Vagina (tissue), 2 donors: ENCODE measurements around the gene TJP3.

ENCODE experiments used
- CTCF ChIP-seq, 3 experiments: fragments of 450-650 bp in 2 of 3; fragments of 200-600 bp in 1 of 3; sonication (generic) in 1 of 3; IDR thresholded peaks; one replicate each; pipeline ENCODE4 v1.5.1; 2017 to 2019; ENCODE audit warnings: antibody characterized with exemption in 3 of 3, mild to moderate bottlenecking in 2 of 3, moderate library complexity in 2 of 3
- POLR2AphosphoS5 ChIP-seq, 2 donors: sonication (generic); formaldehyde crosslinking; IDR thresholded peaks; one replicate each; pipeline ENCODE4 v1.9.0; 2017; ENCODE audit warnings: antibody characterized with exemption in 2 of 2, mild to moderate bottlenecking in 2 of 2, low read depth in 1 of 2; ENCODE audit not compliant: insufficient read depth in 1 of 2

- TF ChIP-seq CTCF (IDR thresholded peaks at IDR 0.05) (no peak), POLR2AphosphoS5 (IDR thresholded peaks at IDR 0.05; ENCODE audit: insufficient read depth in 1 of 2, low read depth in 1 of 2) (no peak)
These were observed 11.1 kb upstream of the TJP3 start for GRCh38 chr19:3697094-3697493.
